ENCODE data around the gene HMX1.

Gene HMX1

GRCh38 chr4:8891646-8892555 lies 20.3 kb upstream of the HMX1 start:
- DNase-seq: no peak

- no peak for DNase-seq
These were observed 19.6 kb upstream of the HMX1 start for GRCh38 chr4:8891255-8891645.

GRCh38 chr4:8888856-8889255 lies 17.2 kb upstream of the HMX1 start:
- no peak for DNase-seq

- DNase-seq: no peak
These were observed 15.2 kb upstream of the HMX1 start for GRCh38 chr4:8886612-8887406.

- DNase-seq: no peak
These were observed 10.6 kb upstream of the HMX1 start for GRCh38 chr4:8882239-8882638.

GRCh38 chr4:8880851-8881250 lies 9.2 kb upstream of the HMX1 start:
- no peak for DNase-seq

GRCh38 chr4:8879574-8879973 lies 7.9 kb upstream of the HMX1 start:
- DNase-seq: no peak

GRCh38 chr4:8878421-8878820 lies 6.8 kb upstream of the HMX1 start:
- DNase-seq: no peak

GRCh38 chr4:8877780-8878040 lies 6.1 kb upstream of the HMX1 start:
- no peak for DNase-seq

GRCh38 chr4:8876982-8877779 lies 5.5 kb upstream of the HMX1 start:
- DNase-seq: no peak

- no peak for DNase-seq
These were observed 3.4 kb upstream of the HMX1 start for GRCh38 chr4:8874896-8875680.

- no peak for DNase-seq
These were observed 2.6 kb upstream of the HMX1 start for GRCh38 chr4:8874003-8874895.

GRCh38 chr4:8872402-8873291 lies 1.0 kb upstream of the HMX1 start:
- no peak for DNase-seq

- no peak for DNase-seq
These were observed 807 bp downstream of the HMX1 start for GRCh38 chr4:8870647-8871416.

- DNase-seq: no peak
These were observed 1.6 kb downstream of the HMX1 start for GRCh38 chr4:8869898-8870646.

- no peak for DNase-seq
These were observed 2.4 kb downstream of the HMX1 start for GRCh38 chr4:8869002-8869897.

GRCh38 chr4:8868321-8869001 lies 3.2 kb downstream of the HMX1 start:
- no peak for DNase-seq

Measured in cerebellar nuclear complex (tissue), 1 donor.